OCI-LY1 (cell line): ENCODE data around the gene FHIT.

Experiments
- H2AFZ ChIP-seq: fragments of 200-600 bp; sonication (generic), shearing (Covaris generic); 2 replicates; pipeline ENCODE4 v1.6.0; 2014; ENCODE audit warnings: antibody characterized with exemption, mild to moderate bottlenecking, low read length
- H3F3A ChIP-seq: fragments of 200-600 bp; sonication (generic), shearing (Covaris generic); 2 replicates; pipeline ENCODE4 v1.6.0; 2014; ENCODE audit warnings: mild to moderate bottlenecking, antibody characterized with exemption, low read length, moderate library complexity; ENCODE audit not compliant: insufficient read depth
- H3K27ac ChIP-seq: fragments of 200-600 bp; sonication (generic); 2 replicates; pipeline ENCODE4 v1.5.1; 2014; ENCODE audit warnings: low read length, mixed run types, mild to moderate bottlenecking, low read depth; ENCODE audit not compliant: poor library complexity, severe bottlenecking
- H3K27me3 ChIP-seq: fragments of 200-600 bp; sonication (generic); 2 replicates; pipeline ENCODE4 v1.6.0; 2014; ENCODE audit warnings: antibody characterized with exemption, mild to moderate bottlenecking, low read length, moderate library complexity; ENCODE audit not compliant: insufficient read depth
- H3K36me3 ChIP-seq: fragments of 200-600 bp; sonication (generic); 2 replicates; pipeline ENCODE4 v1.6.1; 2014; ENCODE audit warnings: mild to moderate bottlenecking, antibody characterized with exemption, low read length, moderate library complexity, mixed read lengths; ENCODE audit not compliant: insufficient read depth
- H3K4me1 ChIP-seq: fragments of 200-600 bp; sonication (generic); 2 replicates; pipeline ENCODE4 v1.5.1; 2014; ENCODE audit warnings: mild to moderate bottlenecking, low read length, moderate library complexity; ENCODE audit not compliant: insufficient read depth, severe bottlenecking
- H3K4me2 ChIP-seq: fragments of 200-600 bp; sonication (generic), shearing (Covaris generic); 2 replicates; pipeline ENCODE4 v1.6.1; 2014; ENCODE audit warnings: low read length
- H3K4me3 ChIP-seq: fragments of 200-600 bp; sonication (generic); 2 replicates; pipeline ENCODE4 v1.5.1; 2014; ENCODE audit warnings: low read length, low read depth, mild to moderate bottlenecking, mixed read lengths; ENCODE audit not compliant: poor library complexity, severe bottlenecking
- H3K79me2 ChIP-seq: fragments of 200-600 bp; shearing (Covaris generic); 2 replicates; pipeline ENCODE4 v1.6.1; 2016; ENCODE audit warnings: mixed run types, low read length, mixed read lengths; ENCODE audit not compliant: insufficient read depth
- H3K9ac ChIP-seq: fragments of 200-600 bp; sonication (generic), shearing (Covaris generic); 2 replicates; pipeline ENCODE4 v1.6.1; 2014; ENCODE audit warnings: mild to moderate bottlenecking, low read length, mixed read lengths
- H3K9me2 ChIP-seq: fragments of 200-600 bp; sonication (generic), shearing (Covaris generic); 2 replicates; pipeline ENCODE4 v1.6.1; 2014; ENCODE audit warnings: low read depth, mild to moderate bottlenecking, low read length, mixed read lengths
- H3K9me3 ChIP-seq: fragments of 200-600 bp; shearing (Covaris generic); 2 replicates; pipeline ENCODE4 v1.6.1; 2014; ENCODE audit warnings: low read length, mixed read lengths
- H4K20me1 ChIP-seq: fragments of 200-600 bp; sonication (generic), shearing (Covaris generic); 2 replicates; pipeline ENCODE4 v1.6.0; 2016; ENCODE audit warnings: mild to moderate bottlenecking, low read length; ENCODE audit not compliant: insufficient read depth
- CTCF ChIP-seq: fragments of 200-600 bp; sonication (generic), shearing (Covaris generic); IDR thresholded peaks from 2 replicates; pipeline ENCODE4 v1.5.1; 2017; ENCODE audit warnings: mild to moderate bottlenecking, antibody characterized with exemption, low read length, moderate library complexity, mixed read lengths
- EZH2 ChIP-seq: fragments of 200-600 bp; sonication (generic), shearing (Covaris generic); IDR thresholded peaks from 2 replicates; pipeline ENCODE4 v1.8.0; 2017; ENCODE audit warnings: borderline replicate concordance, mixed run types, mild to moderate bottlenecking, antibody characterized with exemption, low read length, moderate library complexity, mixed read lengths

FHIT gene

GRCh38 chr3:60199306-60199705 is 1051.9 kb downstream of the FHIT start:
- TF ChIP-seq CTCF (no peak), EZH2 (no peak)
- no peak overlapping the region for H2AFZ ChIP-seq

GRCh38 chr3:60198179-60198720 is 1053.0 kb downstream of the FHIT start:
- Histone ChIP-seq H3K4me3 (no peak overlapping the region), H3F3A (no peaks in the 10 kb centered on the region), H3K27me3 (no peaks in the 10 kb centered on the region), H3K36me3 (no peaks in the 10 kb centered on the region), H3K4me2 (no peak overlapping the region), H3K79me2 (no peaks in the 10 kb centered on the region), H3K9me2 (no peaks in the 10 kb centered on the region), H2AFZ (no peak overlapping the region), H3K27ac (no peak overlapping the region), H4K20me1 (no peaks in the 10 kb centered on the region), H3K9ac (no peak overlapping the region), H3K9me3 (no peaks in the 10 kb centered on the region), H3K4me1 (no peaks in the 10 kb centered on the region)
- TF ChIP-seq EZH2, result no peak
- TF ChIP-seq CTCF, result no peak

More at GRCh38 chr3:60199306-60199705, 1051.9 kb downstream of the FHIT start:
- H3K9me2 ChIP-seq, result no peaks in the 10 kb centered on the region
- no peaks in the 10 kb centered on the region for H3K36me3 ChIP-seq
- no peaks in the 10 kb centered on the region for H3K79me2 ChIP-seq
- no peaks in the 10 kb centered on the region for H3F3A ChIP-seq
- no peak overlapping the region for H3K4me2 ChIP-seq
- H3K27me3 ChIP-seq, result no peaks in the 10 kb centered on the region
- H3K4me1 ChIP-seq, result no peaks in the 10 kb centered on the region
- H3K4me3 ChIP-seq, result no peak overlapping the region
- no peak overlapping the region for H3K9ac ChIP-seq
- no peaks in the 10 kb centered on the region for H3K9me3 ChIP-seq
- no peaks in the 10 kb centered on the region for H4K20me1 ChIP-seq
- H3K27ac ChIP-seq, result no peak overlapping the region

GRCh38 chr3:60192297-60193114 is 1058.7 kb downstream of the FHIT start:
- TF ChIP-seq CTCF, result no peak
- no peak for TF ChIP-seq EZH2
- Histone ChIP-seq H3K9ac (no peak overlapping the region), H3K9me3 (no peaks in the 10 kb centered on the region), H3K27ac (no peak overlapping the region), H2AFZ (no peak overlapping the region), H3K9me2 (no peaks in the 10 kb centered on the region), H3K4me3 (no peak overlapping the region), H3K4me2 (no peak overlapping the region), H3F3A (no peaks in the 10 kb centered on the region), H3K4me1 (peaks cover 19% of the 10 kb centered on the region), H3K36me3 (no peaks in the 10 kb centered on the region), H4K20me1 (no peaks in the 10 kb centered on the region), H3K27me3 (no peaks in the 10 kb centered on the region), H3K79me2 (no peaks in the 10 kb centered on the region)
